ENCODE data around the gene SP2. TPM values are rescaled to one million over a fixed set of nuclear protein-coding genes. Genes with fewer than 3 reads are reported as not detected.

The SP2 gene
- 16.3 to 20.1 TPM (median 16.7 TPM) in 5 replicates for total RNA-seq (2022; extraction: Qiagen RNA extraction)

DNA sequence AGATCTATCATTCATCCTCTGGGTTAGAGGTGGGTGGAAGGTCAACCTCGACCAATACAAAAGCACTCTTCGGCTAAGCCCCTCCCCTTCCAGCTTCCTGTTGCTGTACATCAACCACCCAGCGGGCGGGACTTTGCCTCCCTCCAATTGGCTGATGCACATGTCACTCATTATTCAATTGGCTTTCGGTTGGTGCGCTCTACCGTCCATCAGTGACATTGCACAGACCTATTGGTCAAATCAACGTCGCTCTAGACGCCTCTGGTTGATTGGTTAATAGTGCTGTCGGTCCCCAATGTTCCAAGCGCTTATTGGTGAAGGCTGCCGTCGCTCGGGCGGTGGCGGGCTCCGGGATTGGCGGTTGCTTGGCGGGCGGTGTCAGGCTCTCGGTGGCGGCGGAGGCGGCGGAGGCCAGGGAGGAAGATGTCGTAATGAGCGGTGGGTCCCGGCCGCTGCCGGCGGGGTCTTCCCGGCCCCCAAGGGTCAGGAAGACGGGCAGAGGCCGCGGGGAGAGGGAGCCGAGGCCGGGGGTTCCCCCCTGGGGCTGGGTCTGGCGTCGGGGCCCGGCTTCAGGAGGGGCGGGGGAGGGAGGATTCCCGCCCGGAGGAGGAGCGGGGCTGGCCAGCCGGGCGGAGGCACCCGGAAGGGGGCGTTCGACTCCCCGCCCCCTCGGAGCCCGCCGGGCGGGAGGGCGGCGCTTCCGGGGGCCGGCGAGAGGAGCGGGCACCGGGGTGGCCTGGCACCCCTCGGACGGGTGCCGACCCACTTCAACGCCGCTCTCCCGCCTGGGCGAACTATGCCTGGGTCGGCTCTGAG lies at the start of gene SP2:
SP2 (plus strand) TSS at position 381 of the 816 bp plus-strand sequence; CDS start at position 432, 51 bp downstream.

GRCh38 chr17:47850692-47851573 lies 45.1 kb upstream of the SP2 start, which contains the start of gene SP6:
Gene SP6 (minus strand): TSS chr17:47851163. CDS start chr17:47848429, 2,734 bp downstream.

GRCh38 chr17:47941246-47942095 lies 45.4 kb downstream of the SP2 start, which contains the start of gene PNPO:
Gene PNPO (plus strand): TSS chr17:47941571. CDS start chr17:47941676, 105 bp downstream.

DNA sequence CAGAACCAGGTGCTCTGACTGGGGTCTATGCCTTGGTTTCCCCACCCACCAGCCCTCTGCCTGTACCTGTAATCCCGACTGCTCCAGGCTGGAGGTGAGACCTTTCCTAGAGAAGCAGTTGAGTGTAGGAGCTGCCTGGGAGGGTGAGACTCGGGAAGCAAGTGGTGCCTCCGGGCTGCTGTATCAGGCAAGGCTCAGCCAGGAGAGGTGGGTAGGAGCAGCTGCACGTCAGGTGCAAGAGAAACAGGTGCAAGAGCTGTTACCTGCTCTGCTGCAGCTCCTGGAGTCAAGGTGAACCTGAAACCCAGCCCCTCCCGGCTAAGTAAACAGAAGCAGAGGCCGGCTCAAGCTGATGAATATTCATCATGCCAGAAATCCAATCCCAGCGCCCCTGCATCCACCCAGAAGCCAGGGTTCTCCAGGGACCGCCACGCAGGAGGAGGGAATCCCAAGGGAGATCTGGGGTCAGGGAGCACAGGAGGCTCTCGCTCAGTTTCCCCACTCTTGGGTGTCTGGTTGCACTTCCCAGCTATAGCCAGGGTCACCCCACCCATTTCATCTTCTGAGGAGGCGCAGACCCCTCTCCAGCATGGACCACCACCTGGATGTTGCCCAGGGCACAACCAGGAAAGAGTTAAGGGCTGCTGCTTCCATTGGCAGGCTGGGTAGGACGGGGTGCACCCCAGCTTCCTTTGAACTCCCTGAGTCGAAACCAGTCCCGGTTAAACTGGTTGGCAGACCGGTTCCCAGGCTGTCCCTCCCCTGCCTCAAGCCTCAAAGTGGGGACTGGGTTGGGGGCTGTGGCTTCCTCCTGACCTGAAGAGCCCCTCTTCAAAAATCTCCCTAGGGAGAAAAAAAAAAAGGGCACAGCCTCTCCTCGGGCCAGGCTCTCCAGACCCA lies 61.8 kb downstream of the SP2 start, which contains the start of gene PRR15L:
PRR15L (minus strand) TSS at position 293 of the 900 bp plus-strand sequence. CDS start 4,649 bp downstream, outside the sequence.

GRCh38 chr17:47970725-47971499 lies 74.9 kb downstream of the SP2 start, which contains the start of gene CDK5RAP3:
Gene CDK5RAP3 (plus strand): TSS chr17:47971113. CDS start chr17:47971147, 34 bp downstream.

Other genes with a start within 250 kb of the SP2 start
- 267 to 340 TPM (median 330 TPM) in 5 replicates for gene KPNB1, start 246.3 kb upstream of the SP2 start, total RNA-seq (2022; extraction: Qiagen RNA extraction)
- 4.2 to 6.5 TPM (median 5.1 TPM) in 5 replicates for gene TBKBP1, start 202.1 kb upstream of the SP2 start, total RNA-seq (2022; extraction: Qiagen RNA extraction)
- 0.13 to 0.27 TPM (median 0.15 TPM) in 5 replicates for gene TBX21, start 163.0 kb upstream of the SP2 start, total RNA-seq (2022; extraction: Qiagen RNA extraction)
- 9.8 to 16.3 TPM (median 13.6 TPM) in 5 replicates for gene OSBPL7, start 74.4 kb upstream of the SP2 start, total RNA-seq (2022; extraction: Qiagen RNA extraction)
- gene MRPL10, start 64.7 kb upstream of the SP2 start, total RNA-seq (2022; extraction: Qiagen RNA extraction), result 86.1 to 122 TPM (median 87.6 TPM) in 5 replicates
- 2.9 to 3.6 TPM (median 3.2 TPM) in 5 replicates for gene LRRC46, start 64.6 kb upstream of the SP2 start, total RNA-seq (2022; extraction: Qiagen RNA extraction)
- 32.4 to 40.3 TPM (median 36.9 TPM) in 5 replicates for gene SCRN2, start 55.0 kb upstream of the SP2 start, total RNA-seq (2022; extraction: Qiagen RNA extraction)
- gene SP6, start 45.1 kb upstream of the SP2 start, total RNA-seq (2022; extraction: Qiagen RNA extraction), result 3.9 to 5.4 TPM (median 4.4 TPM) in 5 replicates
- gene PNPO, start 45.3 kb downstream of the SP2 start, total RNA-seq (2022; extraction: Qiagen RNA extraction), result 22.1 to 23.5 TPM (median 22.6 TPM) in 5 replicates
- gene PRR15L, start 61.6 kb downstream of the SP2 start, total RNA-seq (2022; extraction: Qiagen RNA extraction), result 2.1 to 3.1 TPM (median 2.3 TPM) in 5 replicates
- 103 to 132 TPM (median 112 TPM) in 5 replicates for gene CDK5RAP3, start 74.9 kb downstream of the SP2 start, total RNA-seq (2022; extraction: Qiagen RNA extraction)
- gene COPZ2, start 141.6 kb downstream of the SP2 start, total RNA-seq (2022; extraction: Qiagen RNA extraction), result 14.5 to 17.2 TPM (median 15.5 TPM) in 5 replicates
- gene NFE2L1, start 152.1 kb downstream of the SP2 start, total RNA-seq (2022; extraction: Qiagen RNA extraction), result 102 to 125 TPM (median 120 TPM) in 5 replicates
- gene CBX1, start 205.2 kb downstream of the SP2 start, total RNA-seq (2022; extraction: Qiagen RNA extraction), result 77.3 to 103 TPM (median 80.1 TPM) in 5 replicates
- gene SNX11, start 211.5 kb downstream of the SP2 start, total RNA-seq (2022; extraction: Qiagen RNA extraction), result 26.2 to 29.2 TPM (median 27.3 TPM) in 5 replicates

All from A549 treated with Mapracorat at 1 μM for 4 hours (cell line).